ENCODE measurements around the gene TMEM187. TPM values are rescaled to one million over a fixed set of nuclear protein-coding genes. Genes with fewer than 3 reads are reported as not detected.

TMEM187 gene
- total RNA-seq, 1 donor from 2014 or later = 2.4 TPM

DNA sequence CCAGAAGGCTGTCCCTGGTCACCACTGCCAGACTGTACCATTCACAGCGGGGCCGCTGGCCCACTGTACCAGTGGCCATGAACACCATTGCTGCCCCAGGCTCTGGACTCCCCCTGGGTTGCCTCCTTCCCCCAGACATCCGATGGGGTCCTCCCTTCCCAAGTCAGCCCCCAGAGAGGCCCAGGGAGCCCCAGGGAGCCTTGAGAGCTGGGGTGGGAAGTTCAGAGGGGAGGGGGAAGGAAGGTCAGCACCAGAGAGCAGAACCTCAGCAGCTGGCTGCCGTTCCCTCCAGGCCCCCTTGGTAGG is 46.0 kb upstream of the TMEM187 start:
- no peak overlapping the region for H3K9ac ChIP-seq
- H3K27me3 Mint-ChIP-seq (ENCODE audit: insufficient read depth, low read depth) = peaks cover 9% of the 10 kb centered on the region

DNA sequence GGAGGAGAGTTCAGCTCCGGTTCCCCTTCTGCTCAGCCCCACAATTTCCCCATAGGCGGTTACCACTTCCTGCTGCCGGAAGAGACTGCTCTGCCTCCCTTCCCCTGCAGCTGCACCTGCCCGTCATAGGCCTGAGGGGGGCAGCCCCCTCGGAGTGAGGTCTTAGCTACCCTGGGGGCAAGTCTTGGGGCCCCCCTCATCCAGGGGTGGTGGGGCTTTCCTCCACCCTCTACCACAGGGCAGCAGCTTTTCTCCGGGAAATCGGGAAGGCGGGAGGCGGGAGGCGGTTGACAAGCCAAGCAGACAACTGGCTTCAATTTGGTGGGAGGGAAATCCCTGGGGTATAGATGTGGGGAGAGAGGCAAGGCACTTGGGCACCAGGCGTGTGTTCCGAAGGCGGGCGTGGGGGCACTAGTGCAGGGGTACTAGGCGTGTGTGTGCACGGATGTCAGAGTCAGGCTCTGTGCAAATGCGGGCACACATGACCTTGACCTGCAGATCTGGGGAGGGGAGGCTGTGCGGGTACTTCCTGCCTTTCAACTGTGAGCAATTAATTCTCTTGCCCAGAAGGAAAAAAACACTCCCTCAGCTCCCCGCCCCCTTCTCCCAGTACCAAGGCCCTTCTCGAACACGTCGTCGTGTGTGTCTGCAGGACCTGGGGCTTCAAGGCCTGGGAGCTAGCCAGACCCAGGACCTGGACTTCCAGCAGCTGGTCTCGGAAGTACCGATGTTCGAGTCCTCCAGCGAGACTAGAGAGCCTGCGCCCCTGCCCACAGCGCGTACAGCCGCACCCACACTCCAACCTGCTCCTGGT is 45.5 kb upstream of the TMEM187 start:
- peaks cover 9% of the 10 kb centered on the region for H3K27me3 Mint-ChIP-seq (ENCODE audit: insufficient read depth, low read depth)
- Histone ChIP-seq H3K79me2 (ENCODE audit: low read depth) (no peaks in the 10 kb centered on the region), H3K4me1 (peaks cover 8% of the 10 kb centered on the region), H3F3A (ENCODE audit: low read depth) (peaks cover 28% of the 10 kb centered on the region), H3K9ac (peak overlapping the region; percentile 58), H3K27me3 (peaks cover 10% of the 10 kb centered on the region), H3K4me3 (peak overlapping the region; percentile 63), H4K20me1 (ENCODE audit: low read depth) (no peaks in the 10 kb centered on the region), H3K9me3 (ENCODE audit: low read depth) (no peaks in the 10 kb centered on the region), H3K27ac (peak overlapping the region; percentile 92), H3K4me2 (peak overlapping the region; percentile 85), H2AFZ (replicated peaks) (no peak overlapping the region), H3K36me3 (no peaks in the 10 kb centered on the region)
- H3K9me3 Mint-ChIP-seq = peaks cover 9% of the 10 kb centered on the region
- peak overlapping the region; percentile 87 for H3K4me3 Mint-ChIP-seq
- H3K27ac Mint-ChIP-seq = peak overlapping the region; percentile 90
- H3K4me1 Mint-ChIP-seq = peaks cover 25% of the 10 kb centered on the region
- peak; percentile 31 for DNase-seq (ENCODE audit: low spot score)
- TF ChIP-seq EZH2 (IDR thresholded peaks at IDR 0.05) (no peak), EZH2phosphoT487 (IDR thresholded peaks at IDR 0.05) (no peak), CTCF (IDR thresholded peaks at IDR 0.05) (no peak)
- H3K36me3 Mint-ChIP-seq = peaks cover 2% of the 10 kb centered on the region

More for the DNA sequence above, 46.0 kb upstream of the TMEM187 start:
- Histone ChIP-seq H3F3A (ENCODE audit: low read depth) (peaks cover 28% of the 10 kb centered on the region), H3K79me2 (ENCODE audit: low read depth) (no peaks in the 10 kb centered on the region), H3K36me3 (no peaks in the 10 kb centered on the region), H3K9me3 (ENCODE audit: low read depth) (no peaks in the 10 kb centered on the region), H3K4me3 (peak overlapping the region; percentile 63), H4K20me1 (ENCODE audit: low read depth) (no peaks in the 10 kb centered on the region), H3K4me2 (peak overlapping the region; percentile 85), H3K4me1 (peaks cover 8% of the 10 kb centered on the region), H2AFZ (replicated peaks) (no peak overlapping the region), H3K27me3 (peaks cover 10% of the 10 kb centered on the region), H3K27ac (no peak overlapping the region)
- DNase-seq (ENCODE audit: low spot score) = no peak
- Mint-ChIP-seq H3K4me3 (no peak overlapping the region), H3K36me3 (peaks cover 2% of the 10 kb centered on the region), H3K9me3 (peaks cover 10% of the 10 kb centered on the region), H3K27ac (no peak overlapping the region), H3K4me1 (peaks cover 27% of the 10 kb centered on the region)
- TF ChIP-seq CTCF (IDR thresholded peaks at IDR 0.05) (no peak), EZH2phosphoT487 (IDR thresholded peaks at IDR 0.05) (no peak), EZH2 (IDR thresholded peaks at IDR 0.05) (no peak)

GRCh38 chrX:153927672-153927921 is 45.0 kb upstream of the TMEM187 start:
- Mint-ChIP-seq H3K27ac (peak overlapping the region; percentile 90), H3K4me1 (peaks cover 22% of the 10 kb centered on the region), H3K36me3 (peaks cover 2% of the 10 kb centered on the region), H3K27me3 (ENCODE audit: insufficient read depth, low read depth) (peaks cover 9% of the 10 kb centered on the region), H3K4me3 (peak overlapping the region; percentile 87), H3K9me3 (peaks cover 6% of the 10 kb centered on the region)
- H3K4me1 ChIP-seq = peaks cover 8% of the 10 kb centered on the region
- H3K9ac ChIP-seq = peak overlapping the region; percentile 58
- H3K4me3 ChIP-seq = peak overlapping the region; percentile 63
- H3K27ac ChIP-seq = peak overlapping the region; percentile 92
- H3K36me3 ChIP-seq = no peaks in the 10 kb centered on the region
- peak overlapping the region; percentile 85 for H3K4me2 ChIP-seq
- peaks cover 28% of the 10 kb centered on the region for H3F3A ChIP-seq (ENCODE audit: low read depth)
- peaks cover 10% of the 10 kb centered on the region for H3K27me3 ChIP-seq
- H2AFZ ChIP-seq (replicated peaks) = no peak overlapping the region
- no peaks in the 10 kb centered on the region for H4K20me1 ChIP-seq (ENCODE audit: low read depth)
- H3K9me3 ChIP-seq (ENCODE audit: low read depth) = no peaks in the 10 kb centered on the region
- no peaks in the 10 kb centered on the region for H3K79me2 ChIP-seq (ENCODE audit: low read depth)
- TF ChIP-seq EZH2 (IDR thresholded peaks at IDR 0.05) (no peak), EZH2phosphoT487 (IDR thresholded peaks at IDR 0.05) (no peak), CTCF (IDR thresholded peaks at IDR 0.05) (no peak)
- DNase-seq (ENCODE audit: low spot score) = no peak

Data from neural progenitor cell (in vitro differentiated cells).